Posterior cingulate gyrus (tissue), 11 donors: ENCODE measurements around the gene FILIP1.

Experiments used
- DNase-seq, 10 donors: peaks; one replicate each; pipeline versions ENCODE4 v3.0.0 to v3.0.0-alpha.2; 2020 to 2021; ENCODE audit warnings: mixed read lengths in 3 of 10
- intact Hi-C: fragments of 100-400 bp; cut with DNase I; formaldehyde crosslinking; loops from one replicate; pipeline ENCODE4 v1.15.1; 2023

FILIP1 gene

GRCh38 chr6:75493400-75494064, at the start of gene FILIP1:
FILIP1 (minus strand) TSS chr6:75493800; CDS start chr6:75414972, 78,828 bp downstream.
- peak in 5 of 10 donors; percentile 4 to 61 (median 17) for DNase-seq
- intact Hi-C loops, result no loop called here

- no peak for DNase-seq
- intact Hi-C loops, result no loop called here
Observed at GRCh38 chr6:75543311-75543710, 49.7 kb upstream of the FILIP1 start.

- intact Hi-C loops, result no loop called here
- DNase-seq, result no peak
Observed at GRCh38 chr6:75539136-75539535, 45.5 kb upstream of the FILIP1 start.

- intact Hi-C loops, result no loop called here
Observed at GRCh38 chr6:75532521-75532920, 38.9 kb upstream of the FILIP1 start.

GRCh38 chr6:75531174-75531573, 37.6 kb upstream of the FILIP1 start:
- DNase-seq, result no peak
- intact Hi-C loops, result no loop called here

More at GRCh38 chr6:75532521-75532920, 38.9 kb upstream of the FILIP1 start:
- no peak for DNase-seq

GRCh38 chr6:75530696-75531095, 37.1 kb upstream of the FILIP1 start:
- DNase-seq, result no peak
- intact Hi-C loops, result no loop called here

- intact Hi-C loops, result no loop called here
- no peak for DNase-seq
Observed at GRCh38 chr6:75528423-75528822, 34.8 kb upstream of the FILIP1 start.

- intact Hi-C loops, result loop anchor here (1.0 kb wide), 2 partner anchors 229 to 260 kb away; no protein-coding TSS in a partner anchor
- peak in 5 of 10 donors; percentile 7 to 49 (median 38) for DNase-seq
Observed at GRCh38 chr6:75526502-75527127, 33.0 kb upstream of the FILIP1 start.

- intact Hi-C loops, result loop anchor here (1.0 kb wide), 2 partner anchors 228 to 259 kb away; no protein-coding TSS in a partner anchor
- DNase-seq, result no peak
Observed at GRCh38 chr6:75525682-75526081, 32.1 kb upstream of the FILIP1 start.

GRCh38 chr6:75524322-75524972, 30.8 kb upstream of the FILIP1 start:
- DNase-seq, result no peak
- intact Hi-C loops, result no loop called here

- DNase-seq, result no peak
- intact Hi-C loops, result no loop called here
Observed at GRCh38 chr6:75516757-75517156, 23.2 kb upstream of the FILIP1 start.

- intact Hi-C loops, result no loop called here
- no peak for DNase-seq
Observed at GRCh38 chr6:75512591-75512990, 19.0 kb upstream of the FILIP1 start.

GRCh38 chr6:75505424-75505823, 11.8 kb upstream of the FILIP1 start:
- intact Hi-C loops, result no loop called here
- DNase-seq, result no peak

GRCh38 chr6:75504465-75505222, 11.0 kb upstream of the FILIP1 start:
- intact Hi-C loops, result no loop called here
- no peak for DNase-seq

GRCh38 chr6:75503291-75503690, 9.7 kb upstream of the FILIP1 start:
- intact Hi-C loops, result no loop called here
- no peak for DNase-seq

- intact Hi-C loops, result no loop called here
Observed at GRCh38 chr6:75502884-75503283, 9.3 kb upstream of the FILIP1 start.

GRCh38 chr6:75501756-75502155, 8.2 kb upstream of the FILIP1 start:
- DNase-seq, result no peak
- intact Hi-C loops, result no loop called here

More at GRCh38 chr6:75502884-75503283, 9.3 kb upstream of the FILIP1 start:
- no peak for DNase-seq

GRCh38 chr6:75499640-75500039, 6.0 kb upstream of the FILIP1 start:
- DNase-seq, result no peak
- intact Hi-C loops, result no loop called here

- intact Hi-C loops, result no loop called here
- DNase-seq, result no peak
Observed at GRCh38 chr6:75498862-75499261, 5.3 kb upstream of the FILIP1 start.

- intact Hi-C loops, result no loop called here
Observed at GRCh38 chr6:75497994-75498393, 4.4 kb upstream of the FILIP1 start.

GRCh38 chr6:75495011-75495410, 1.4 kb upstream of the FILIP1 start:
- DNase-seq, result no peak
- intact Hi-C loops, result no loop called here

More at GRCh38 chr6:75497994-75498393, 4.4 kb upstream of the FILIP1 start:
- no peak for DNase-seq
